Neural progenitor cell (in vitro differentiated cells): ENCODE data around the gene SMAP1. TPM values are rescaled to one million over a fixed set of nuclear protein-coding genes. Genes with fewer than 3 reads are reported as not detected.

Experiments
- DNase-seq: peaks from one replicate; pipeline ENCODE4 v3.0.0-alpha.2; 2016; ENCODE audit warnings: low spot score
- H2AFZ ChIP-seq: fragments of 200-600 bp; sonication (generic); replicated peaks from 2 replicates; pipeline ENCODE4 v1.6.1; 2016; ENCODE audit warnings: antibody characterized with exemption
- H3F3A ChIP-seq: fragments of 200-600 bp; sonication (generic); 2 replicates; pipeline ENCODE4 v1.6.1; 2016; ENCODE audit warnings: antibody characterized with exemption, low read depth
- H3K27ac ChIP-seq: fragments of 200-600 bp; sonication (generic); 2 replicates; pipeline ENCODE4 v1.5.1; 2016; ENCODE audit warnings: mild to moderate bottlenecking
- H3K27me3 ChIP-seq: fragments of 200-600 bp; sonication (generic); 2 replicates; pipeline ENCODE4 v1.6.1; 2016; ENCODE audit warnings: mild to moderate bottlenecking, moderate library complexity
- H3K36me3 ChIP-seq: fragments of 200-600 bp; sonication (generic); 2 replicates; pipeline ENCODE4 v1.5.1; 2016
- H3K4me1 ChIP-seq: fragments of 200-600 bp; sonication (generic); 2 replicates; pipeline ENCODE4 v1.6.1; 2016; ENCODE audit warnings: mixed run types
- H3K4me2 ChIP-seq: fragments of 200-600 bp; sonication (generic); 2 replicates; pipeline ENCODE4 v1.6.1; 2016
- H3K4me3 ChIP-seq: fragments of 200-600 bp; sonication (generic); 2 replicates; pipeline ENCODE4 v1.5.1; 2016
- H3K79me2 ChIP-seq: fragments of 200-600 bp; sonication (generic); 2 replicates; pipeline ENCODE4 v1.6.1; 2016; ENCODE audit warnings: low read depth
- H3K9ac ChIP-seq: fragments of 200-600 bp; sonication (generic); 2 replicates; pipeline ENCODE4 v1.6.1; 2016
- H3K9me3 ChIP-seq: fragments of 200-600 bp; sonication (generic); 2 replicates; pipeline ENCODE4 v1.5.1; 2016; ENCODE audit warnings: low read depth
- H4K20me1 ChIP-seq: fragments of 200-600 bp; sonication (generic); 2 replicates; pipeline ENCODE4 v1.6.1; 2016; ENCODE audit warnings: low read depth
- H3K27ac Mint-ChIP-seq: 3 replicates; pipeline ENCODE4 v1.8.0; 2021; ENCODE audit warnings: mixed read lengths
- H3K27me3 Mint-ChIP-seq: 2 replicates; pipeline ENCODE4 v1.8.0; 2022; ENCODE audit warnings: low read depth, mild to moderate bottlenecking, inconsistent platforms, moderate library complexity, mixed read lengths; ENCODE audit not compliant: insufficient read depth
- H3K36me3 Mint-ChIP-seq: 3 replicates; pipeline ENCODE4 v1.8.0; 2021; ENCODE audit warnings: mixed read lengths
- H3K4me1 Mint-ChIP-seq: 3 replicates; pipeline ENCODE4 v1.8.0; 2021; ENCODE audit warnings: mixed read lengths
- H3K4me3 Mint-ChIP-seq: 3 replicates; pipeline ENCODE4 v1.8.0; 2021; ENCODE audit warnings: mild to moderate bottlenecking, moderate library complexity, mixed read lengths
- H3K9me3 Mint-ChIP-seq: 3 replicates; pipeline ENCODE4 v1.8.0; 2020; ENCODE audit warnings: mixed read lengths
- CTCF ChIP-seq: fragments of 200-600 bp; sonication (generic); IDR thresholded peaks from 2 replicates; pipeline ENCODE4 v1.5.1; 2017; ENCODE audit warnings: antibody characterized with exemption, mild to moderate bottlenecking
- EZH2 ChIP-seq: fragments of 200-600 bp; sonication (generic); IDR thresholded peaks from 2 replicates; pipeline ENCODE4 v1.6.1; 2017; ENCODE audit warnings: antibody characterized with exemption, mild to moderate bottlenecking, moderate library complexity
- EZH2phosphoT487 ChIP-seq: fragments of 200-600 bp; sonication (generic); IDR thresholded peaks from 2 replicates; pipeline ENCODE4 v1.6.1; 2017; ENCODE audit warnings: antibody characterized with exemption
- total RNA-seq: library from RNA; depleted of rRNA; stranded (reverse); fragments of >200 nt; gene quantifications from 2 replicates; pipeline ENCODE4 v1.2.3, GENCODE V29; 2015; ENCODE audit warnings: low replicate concordance

SMAP1 gene
- total RNA-seq, 1 donor from 2014 or later, result 36.5 TPM

- H3K4me3 ChIP-seq, result no peak overlapping the region
- H3K9ac ChIP-seq, result no peak overlapping the region
- DNase-seq, result peak; percentile 5
- no peaks in the 10 kb centered on the region for H3F3A ChIP-seq
- Mint-ChIP-seq H3K4me3 (no peak overlapping the region), H3K9me3 (peaks cover 27% of the 10 kb centered on the region), H3K27ac (no peak overlapping the region), H3K27me3 (no peaks in the 10 kb centered on the region), H3K36me3 (peaks cover 22% of the 10 kb centered on the region), H3K4me1 (no peaks in the 10 kb centered on the region)
- no peaks in the 10 kb centered on the region for H3K9me3 ChIP-seq
- no peak overlapping the region for H2AFZ ChIP-seq
- no peaks in the 10 kb centered on the region for H3K27me3 ChIP-seq
- H3K27ac ChIP-seq, result no peak overlapping the region
- no peaks in the 10 kb centered on the region for H3K79me2 ChIP-seq
- H3K4me1 ChIP-seq, result no peaks in the 10 kb centered on the region
- no peaks in the 10 kb centered on the region for H4K20me1 ChIP-seq
- H3K36me3 ChIP-seq, result no peaks in the 10 kb centered on the region
- TF ChIP-seq EZH2 (no peak), EZH2phosphoT487 (no peak), CTCF (no peak)
- no peak overlapping the region for H3K4me2 ChIP-seq
Measured at GRCh38 chr6:70806086-70806485, 138.4 kb downstream of the SMAP1 start.

- no peak for DNase-seq
- H3K36me3 ChIP-seq, result no peaks in the 10 kb centered on the region
- no peaks in the 10 kb centered on the region for H3K27me3 Mint-ChIP-seq
Measured at GRCh38 chr6:70811788-70812187, 144.1 kb downstream of the SMAP1 start.

GRCh38 chr6:70813885-70814284 lies 146.2 kb downstream of the SMAP1 start:
- no peak overlapping the region for H2AFZ ChIP-seq
- no peaks in the 10 kb centered on the region for H3K79me2 ChIP-seq
- H3K9ac ChIP-seq, result no peak overlapping the region
- H3K4me1 ChIP-seq, result no peaks in the 10 kb centered on the region
- H3K4me1 Mint-ChIP-seq, result no peaks in the 10 kb centered on the region
- H3K27ac ChIP-seq, result no peak overlapping the region
- no peaks in the 10 kb centered on the region for H4K20me1 ChIP-seq
- no peaks in the 10 kb centered on the region for H3K9me3 ChIP-seq
- no peak for DNase-seq
- no peak overlapping the region for H3K4me3 ChIP-seq
- H3K4me3 Mint-ChIP-seq, result no peak overlapping the region
- no peak overlapping the region for H3K27ac Mint-ChIP-seq
- H3K9me3 Mint-ChIP-seq, result no peaks in the 10 kb centered on the region
- H3K36me3 ChIP-seq, result no peaks in the 10 kb centered on the region
- H3K27me3 ChIP-seq, result no peaks in the 10 kb centered on the region
- no peaks in the 10 kb centered on the region for H3K27me3 Mint-ChIP-seq
- H3F3A ChIP-seq, result no peaks in the 10 kb centered on the region
- no peak for TF ChIP-seq EZH2phosphoT487
- no peak for TF ChIP-seq EZH2
- no peak for TF ChIP-seq CTCF
- no peak overlapping the region for H3K4me2 ChIP-seq
- peaks cover 2% of the 10 kb centered on the region for H3K36me3 Mint-ChIP-seq

More at GRCh38 chr6:70811788-70812187, 144.1 kb downstream of the SMAP1 start:
- Histone ChIP-seq H3K9me3 (no peaks in the 10 kb centered on the region), H3K79me2 (no peaks in the 10 kb centered on the region), H3K4me3 (no peak overlapping the region), H4K20me1 (no peaks in the 10 kb centered on the region), H3K4me1 (no peaks in the 10 kb centered on the region), H3K4me2 (no peak overlapping the region), H3F3A (no peaks in the 10 kb centered on the region), H3K27me3 (no peaks in the 10 kb centered on the region), H3K27ac (no peak overlapping the region), H2AFZ (no peak overlapping the region), H3K9ac (no peak overlapping the region)
- no peak overlapping the region for H3K27ac Mint-ChIP-seq
- H3K9me3 Mint-ChIP-seq, result no peaks in the 10 kb centered on the region
- H3K4me1 Mint-ChIP-seq, result no peaks in the 10 kb centered on the region
- TF ChIP-seq EZH2phosphoT487 (no peak), CTCF (no peak), EZH2 (no peak)
- H3K36me3 Mint-ChIP-seq, result peaks cover 2% of the 10 kb centered on the region
- H3K4me3 Mint-ChIP-seq, result no peak overlapping the region

GRCh38 chr6:70819646-70820045 lies 152.0 kb downstream of the SMAP1 start:
- H3K27me3 ChIP-seq, result no peaks in the 10 kb centered on the region
- no peaks in the 10 kb centered on the region for H3F3A ChIP-seq
- peaks cover 1% of the 10 kb centered on the region for H3K9me3 Mint-ChIP-seq
- no peak overlapping the region for H2AFZ ChIP-seq
- no peak overlapping the region for H3K4me2 ChIP-seq
- no peak for TF ChIP-seq EZH2phosphoT487
- TF ChIP-seq EZH2, result no peak
- TF ChIP-seq CTCF, result no peak
- H3K4me3 Mint-ChIP-seq, result no peak overlapping the region
- no peak overlapping the region for H3K27ac Mint-ChIP-seq
- H3K4me3 ChIP-seq, result no peak overlapping the region
- DNase-seq, result no peak
- H3K9ac ChIP-seq, result no peak overlapping the region
- no peaks in the 10 kb centered on the region for H3K9me3 ChIP-seq
- peaks cover 1% of the 10 kb centered on the region for H3K36me3 Mint-ChIP-seq
- H3K27me3 Mint-ChIP-seq, result no peaks in the 10 kb centered on the region
- H3K4me1 ChIP-seq, result no peaks in the 10 kb centered on the region
- H3K4me1 Mint-ChIP-seq, result no peaks in the 10 kb centered on the region
- no peaks in the 10 kb centered on the region for H3K36me3 ChIP-seq
- no peaks in the 10 kb centered on the region for H4K20me1 ChIP-seq
- H3K79me2 ChIP-seq, result no peaks in the 10 kb centered on the region
- H3K27ac ChIP-seq, result no peak overlapping the region
